Measurements from ENCODE around the gene PSAPL1.

PSAPL1 gene

GRCh38 chr4:7395645-7396044, 39.1 kb downstream of the PSAPL1 start:
- no peak for DNase-seq

GRCh38 chr4:7394681-7395451, 39.9 kb downstream of the PSAPL1 start:
- DNase-seq, result no peak

GRCh38 chr4:7393601-7394575, 40.8 kb downstream of the PSAPL1 start:
- no peak for DNase-seq

- DNase-seq, result peak; percentile 55
These were observed 42.0 kb downstream of the PSAPL1 start for GRCh38 chr4:7392438-7393421.

- DNase-seq, result no peak
These were observed 42.9 kb downstream of the PSAPL1 start for GRCh38 chr4:7391637-7392437.

- DNase-seq, result no peak
These were observed 43.7 kb downstream of the PSAPL1 start for GRCh38 chr4:7390906-7391636.

GRCh38 chr4:7390336-7390735, 44.4 kb downstream of the PSAPL1 start:
- DNase-seq, result no peak

GRCh38 chr4:7389719-7390118, 45.0 kb downstream of the PSAPL1 start:
- DNase-seq, result no peak

- DNase-seq, result no peak
These were observed 45.5 kb downstream of the PSAPL1 start for GRCh38 chr4:7389101-7389701.

GRCh38 chr4:7388627-7389026, 46.1 kb downstream of the PSAPL1 start:
- DNase-seq, result no peak

- DNase-seq, result no peak
These were observed 46.8 kb downstream of the PSAPL1 start for GRCh38 chr4:7387925-7388324.

GRCh38 chr4:7384929-7385890, 49.5 kb downstream of the PSAPL1 start:
- no peak for DNase-seq

- DNase-seq, result no peak
These were observed 50.5 kb downstream of the PSAPL1 start for GRCh38 chr4:7384003-7384928.

- no peak for DNase-seq
These were observed 51.5 kb downstream of the PSAPL1 start for GRCh38 chr4:7383266-7383665.

GRCh38 chr4:7382634-7383014, 52.1 kb downstream of the PSAPL1 start:
- no peak for DNase-seq

GRCh38 chr4:7381890-7382633, 52.7 kb downstream of the PSAPL1 start:
- DNase-seq, result no peak
